Activated CD4-positive, alpha-beta T cell treated with anti-CD3 and anti-CD28 coated beads, Interleukin-2, amount 10 ng/mL, durations not matched to agents 24 days and 14 days (primary cell): ENCODE data around the gene STX5. TPM values are rescaled to one million over a fixed set of nuclear protein-coding genes. Genes with fewer than 3 reads are reported as not detected.
"Not testable (repeated sequence)": the region's sequence is repeated elsewhere in the genome, so short reads cannot be mapped to it uniquely, and the experiment has no call there.

Experiments used
- DNase-seq: peaks from one replicate; pipeline ENCODE4 v3.0.0; 2022
- H3K27ac Mint-ChIP-seq: one replicate; pipeline ENCODE4 v1.8.0; 2022; ENCODE audit warnings: mild to moderate bottlenecking, mixed read lengths
- H3K27me3 Mint-ChIP-seq: one replicate; pipeline ENCODE4 v1.8.0; 2022; ENCODE audit warnings: mixed read lengths
- H3K36me3 Mint-ChIP-seq: one replicate; pipeline ENCODE4 v1.8.0; 2022; ENCODE audit warnings: low read depth, mild to moderate bottlenecking, mixed read lengths
- H3K4me1 Mint-ChIP-seq: one replicate; pipeline ENCODE4 v1.8.0; 2021; ENCODE audit warnings: mixed read lengths
- H3K4me3 Mint-ChIP-seq: one replicate; pipeline ENCODE4 v1.8.0; 2022; ENCODE audit warnings: mild to moderate bottlenecking, moderate library complexity, mixed read lengths
- H3K9me3 Mint-ChIP-seq: one replicate; pipeline ENCODE4 v1.8.0; 2021; ENCODE audit warnings: mixed read lengths
- intact Hi-C: fragments of 100-400 bp; cut with micrococcal nuclease; formaldehyde crosslinking; loops from one replicate; pipeline ENCODE4 v1.15.1; 2023
- total RNA-seq: library from RNA; stranded (reverse); gene quantifications from 2 replicates; pipeline ENCODE4 v1.2.3, GENCODE V29; 2022

STX5 gene, protein sequence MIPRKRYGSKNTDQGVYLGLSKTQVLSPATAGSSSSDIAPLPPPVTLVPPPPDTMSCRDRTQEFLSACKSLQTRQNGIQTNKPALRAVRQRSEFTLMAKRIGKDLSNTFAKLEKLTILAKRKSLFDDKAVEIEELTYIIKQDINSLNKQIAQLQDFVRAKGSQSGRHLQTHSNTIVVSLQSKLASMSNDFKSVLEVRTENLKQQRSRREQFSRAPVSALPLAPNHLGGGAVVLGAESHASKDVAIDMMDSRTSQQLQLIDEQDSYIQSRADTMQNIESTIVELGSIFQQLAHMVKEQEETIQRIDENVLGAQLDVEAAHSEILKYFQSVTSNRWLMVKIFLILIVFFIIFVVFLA
- total RNA-seq = 28.1 and 33.5 TPM in 2 replicates

DNA sequence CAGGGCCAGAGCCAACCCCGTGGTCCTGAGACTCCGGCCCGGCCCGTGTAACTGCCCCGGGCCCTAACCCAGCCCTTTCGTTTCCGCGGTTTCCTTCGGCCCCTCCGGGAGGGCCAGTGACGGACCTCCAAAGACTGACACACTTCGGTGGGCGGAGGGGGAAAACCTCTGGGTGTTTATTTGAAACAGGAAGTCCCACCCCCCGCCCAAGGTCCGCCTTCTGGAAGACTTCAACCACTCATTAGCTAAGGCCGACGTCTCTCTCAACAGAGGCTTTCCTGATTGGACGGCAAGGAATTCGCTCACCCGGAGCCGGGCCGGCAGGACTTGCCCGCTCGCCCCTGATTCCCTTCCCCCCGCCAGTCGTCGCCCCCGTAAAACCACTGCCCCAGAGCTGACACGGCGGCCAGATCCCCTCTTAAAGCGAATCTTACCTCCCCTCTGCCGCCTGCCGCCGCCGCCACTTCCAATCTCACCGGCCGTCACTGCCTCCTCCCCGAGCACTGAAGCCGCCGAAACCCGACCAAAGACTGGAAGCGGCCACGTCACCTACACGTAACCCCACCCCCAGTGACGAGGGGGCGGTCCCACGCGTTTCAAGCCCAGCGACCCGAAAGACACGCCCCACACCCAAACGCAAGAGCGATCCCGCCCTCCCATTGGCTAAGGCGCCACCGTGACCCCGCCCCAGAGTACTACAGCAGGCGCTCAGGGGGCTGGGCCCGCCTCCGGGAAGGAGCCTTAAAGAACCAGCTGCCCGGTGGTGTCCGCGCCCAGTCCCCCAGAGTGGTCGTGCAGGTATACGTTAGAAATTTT lies at the start of gene STX5:
Gene STX5 (minus strand): TSS at position 532 of the 816 bp plus-strand sequence. CDS start 808 bp downstream, outside the sequence.
- peaks cover 38% of the 10 kb centered on the region for H3K4me1 Mint-ChIP-seq
- intact Hi-C loops = loop anchor here (1.0 to 5.0 kb wide), 7 partner anchors 10 to 239 kb away; partner anchors contain the start of genes NXF1, TAF6L, TMEM179B and TMEM223
- peak within 1 kb of the TSS; percentile 97 for H3K27ac Mint-ChIP-seq
- H3K36me3 Mint-ChIP-seq = peaks cover 44% of the 10 kb centered on the region
- no peaks in the 10 kb centered on the region for H3K9me3 Mint-ChIP-seq
- no peaks in the 10 kb centered on the region for H3K27me3 Mint-ChIP-seq
- DNase-seq = peak; percentile 100
- peak within 1 kb of the TSS; percentile 89 for H3K4me3 Mint-ChIP-seq

DNA sequence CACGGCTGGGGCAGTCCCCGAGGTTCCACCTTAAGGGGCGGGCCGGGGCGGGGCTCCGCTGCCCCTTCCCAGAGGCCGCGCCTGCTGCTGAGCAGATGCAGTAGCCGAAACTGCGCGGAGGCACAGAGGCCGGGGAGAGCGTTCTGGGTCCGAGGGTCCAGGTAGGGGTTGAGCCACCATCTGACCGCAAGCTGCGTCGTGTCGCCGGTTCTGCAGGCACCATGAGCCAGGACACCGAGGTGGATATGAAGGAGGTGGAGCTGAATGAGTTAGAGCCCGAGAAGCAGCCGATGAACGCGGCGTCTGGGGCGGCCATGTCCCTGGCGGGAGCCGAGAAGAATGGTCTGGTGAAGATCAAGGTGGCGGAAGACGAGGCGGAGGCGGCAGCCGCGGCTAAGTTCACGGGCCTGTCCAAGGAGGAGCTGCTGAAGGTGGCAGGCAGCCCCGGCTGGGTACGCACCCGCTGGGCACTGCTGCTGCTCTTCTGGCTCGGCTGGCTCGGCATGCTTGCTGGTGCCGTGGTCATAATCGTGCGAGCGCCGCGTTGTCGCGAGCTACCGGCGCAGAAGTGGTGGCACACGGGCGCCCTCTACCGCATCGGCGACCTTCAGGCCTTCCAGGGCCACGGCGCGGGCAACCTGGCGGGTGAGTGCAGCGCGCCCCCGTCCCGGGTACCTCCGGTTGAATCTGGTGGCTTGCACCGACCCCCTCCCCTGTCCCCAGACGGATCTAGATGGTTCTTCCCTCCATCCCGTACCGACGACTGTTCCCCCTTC lies 49.1 kb upstream of the STX5 start, which contains the start of gene SLC3A2:
Gene SLC3A2 (plus strand): TSS at position 94 of the 776 bp plus-strand sequence. CDS start 128 bp downstream, at position 222.
- intact Hi-C loops = loop anchor here (1.0 to 10.0 kb wide), 15 partner anchors 25 to 1304 kb away; partner anchors contain the start of genes EML3, MARK2, NXF1 and ROM1

DNA sequence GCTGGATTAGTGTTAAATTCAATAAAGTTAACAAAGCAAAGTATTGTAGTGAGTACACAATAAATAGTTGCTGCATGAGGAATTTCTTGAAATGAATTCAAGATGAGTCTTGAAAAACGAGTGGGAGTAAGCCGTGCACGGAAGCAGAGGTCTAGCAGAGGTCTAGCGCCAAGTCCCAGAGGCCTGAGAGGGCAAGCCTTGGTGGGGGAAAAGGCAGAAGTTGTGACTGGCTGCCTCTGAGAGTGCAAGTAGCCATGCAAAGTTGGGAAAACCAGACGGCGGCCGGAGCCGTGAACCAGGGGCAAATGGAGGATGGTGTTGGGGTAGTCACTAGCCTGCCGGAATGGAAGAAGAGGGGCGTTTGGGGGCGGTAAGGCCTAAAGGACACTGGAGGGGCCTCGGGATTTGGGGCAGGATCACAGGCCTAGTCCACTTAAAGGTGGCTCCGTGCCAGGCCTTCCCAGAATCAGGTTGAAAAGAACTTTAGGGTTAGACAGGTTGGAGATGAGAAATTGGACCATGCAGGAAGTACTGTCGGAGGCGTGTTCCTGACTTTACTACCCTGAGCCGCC lies 48.5 kb upstream of the STX5 start:
- peak overlapping the region; percentile 100 for H3K27ac Mint-ChIP-seq
- peaks cover 48% of the 10 kb centered on the region for H3K4me1 Mint-ChIP-seq
- intact Hi-C loops = loop anchor here (1.0 to 10.0 kb wide), 10 partner anchors 24 to 1304 kb away; partner anchors contain the start of genes EML3, MARK2, NXF1 and ROM1
- H3K36me3 Mint-ChIP-seq = peaks cover 62% of the 10 kb centered on the region
- peaks cover 1% of the 10 kb centered on the region for H3K27me3 Mint-ChIP-seq
- H3K4me3 Mint-ChIP-seq = peak overlapping the region; percentile 100
- DNase-seq = no peak
- H3K9me3 Mint-ChIP-seq = no peaks in the 10 kb centered on the region

More for the DNA sequence above, 49.1 kb upstream of the STX5 start, which contains the start of gene SLC3A2:
- H3K4me1 Mint-ChIP-seq = peaks cover 53% of the 10 kb centered on the region
- peak within 1 kb of the TSS; percentile 100 for H3K4me3 Mint-ChIP-seq
- no peaks in the 10 kb centered on the region for H3K9me3 Mint-ChIP-seq
- peaks cover 1% of the 10 kb centered on the region for H3K27me3 Mint-ChIP-seq
- DNase-seq = peak; percentile 95
- peaks cover 68% of the 10 kb centered on the region for H3K36me3 Mint-ChIP-seq
- H3K27ac Mint-ChIP-seq = peak within 1 kb of the TSS; percentile 100

DNA sequence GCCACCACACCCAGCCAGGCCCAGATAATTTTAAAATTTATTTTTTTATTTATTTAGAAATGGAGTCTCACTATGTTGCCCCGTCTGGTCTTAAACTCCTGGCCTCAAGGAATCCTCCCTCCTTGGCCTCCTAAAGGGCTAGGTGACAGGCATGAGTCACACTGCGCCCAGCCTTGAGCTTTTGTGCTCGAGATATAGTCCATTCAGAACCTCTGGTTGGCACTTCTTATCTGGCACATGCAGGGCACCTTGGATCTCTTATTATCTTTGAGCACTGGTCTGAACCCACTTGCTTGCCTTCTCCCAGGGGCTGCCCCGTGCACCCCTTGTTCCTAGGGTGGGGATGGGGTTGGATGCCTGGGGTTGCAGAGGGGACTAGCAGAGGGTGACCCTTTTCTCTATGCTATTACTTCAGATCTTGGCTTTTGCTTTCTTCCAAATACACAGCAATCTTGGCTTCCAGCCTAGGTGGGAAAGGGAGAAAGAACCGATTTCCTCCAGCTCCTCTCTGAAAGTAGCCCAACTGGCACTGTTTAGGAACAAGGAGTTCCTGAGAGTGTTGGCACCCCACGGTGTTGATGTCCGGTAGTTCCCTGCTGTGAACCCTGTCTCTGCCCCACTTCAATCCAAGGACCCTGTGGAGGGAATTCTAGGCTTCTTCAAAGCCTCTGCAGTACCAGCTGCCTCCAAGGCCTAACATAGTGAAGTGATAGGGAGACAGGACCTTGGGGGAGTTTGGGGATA lies 47.6 kb upstream of the STX5 start:
- intact Hi-C loops = no loop called here
- Mint-ChIP-seq H3K4me3 (peak overlapping the region; percentile 100), H3K9me3 (no peaks in the 10 kb centered on the region), H3K36me3 (peaks cover 56% of the 10 kb centered on the region), H3K27ac (peak overlapping the region; percentile 100), H3K4me1 (peaks cover 42% of the 10 kb centered on the region), H3K27me3 (peaks cover 1% of the 10 kb centered on the region)
- no peak for DNase-seq

DNA sequence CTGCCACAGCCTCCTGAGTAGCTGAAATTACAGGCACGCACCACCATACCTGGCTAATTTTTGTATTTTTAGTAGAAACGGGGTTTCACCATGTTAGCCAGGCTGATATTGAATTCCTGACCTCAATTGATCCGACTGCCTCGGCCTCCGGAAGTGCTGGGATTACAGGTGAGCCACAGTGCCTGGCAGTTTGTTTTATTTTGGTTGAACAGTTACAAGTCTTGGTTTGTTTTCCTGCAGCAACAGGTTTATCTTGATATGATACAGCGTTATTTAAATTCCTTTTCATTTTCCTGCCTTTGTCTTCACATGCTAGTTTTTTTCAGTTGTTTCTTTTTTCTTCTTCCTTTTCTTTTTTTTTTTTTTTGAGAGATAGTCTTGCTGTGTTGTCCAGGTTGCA lies 44.9 kb upstream of the STX5 start:
- Mint-ChIP-seq H3K36me3 (peaks cover 34% of the 10 kb centered on the region), H3K27ac (no peak overlapping the region), H3K9me3 (no peaks in the 10 kb centered on the region), H3K4me1 (peaks cover 20% of the 10 kb centered on the region), H3K4me3 (no peak overlapping the region), H3K27me3 (peaks cover 1% of the 10 kb centered on the region)
- DNase-seq = no peak
- intact Hi-C loops = no loop called here

DNA sequence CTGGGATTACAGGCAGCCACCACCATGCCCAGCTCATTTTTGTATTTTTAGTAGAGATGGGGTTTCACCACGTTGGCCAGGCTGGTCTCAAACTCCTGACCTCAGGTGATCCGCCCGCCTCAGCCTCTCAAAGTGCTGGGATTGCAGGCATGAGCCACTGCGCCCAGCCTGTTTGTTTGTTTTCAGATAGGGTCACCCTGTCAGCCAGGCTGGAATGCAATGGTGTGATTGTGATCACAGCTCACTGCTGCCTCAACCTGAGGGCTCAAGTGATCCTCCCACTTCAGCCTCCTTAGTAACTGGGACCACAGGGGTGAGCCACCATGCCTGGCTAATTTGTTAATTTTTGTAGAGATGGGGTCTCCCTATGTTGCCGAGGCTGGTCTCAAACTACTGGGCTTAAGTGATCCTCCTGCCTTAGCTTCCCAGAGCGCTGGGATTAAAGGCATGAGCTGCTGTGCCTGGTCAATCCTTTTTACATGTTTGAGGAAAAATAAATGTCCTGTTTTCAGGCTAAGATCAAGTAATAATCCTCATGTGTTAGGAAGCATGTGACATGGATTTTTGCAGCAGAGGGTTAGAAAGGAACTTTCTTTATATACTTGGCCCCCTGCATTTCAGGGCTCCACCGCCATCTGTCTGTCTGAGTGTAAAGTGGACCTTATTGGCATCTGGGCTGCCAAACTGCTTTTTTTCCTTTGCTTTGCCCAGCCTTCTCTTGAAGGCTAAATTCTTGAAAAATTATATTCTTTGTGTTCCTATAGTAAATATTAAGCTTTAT lies 44.0 kb upstream of the STX5 start:
- no peak for DNase-seq
- H3K27ac Mint-ChIP-seq = no peak overlapping the region
- H3K36me3 Mint-ChIP-seq = peaks cover 28% of the 10 kb centered on the region
- no peaks in the 10 kb centered on the region for H3K9me3 Mint-ChIP-seq
- no peaks in the 10 kb centered on the region for H3K27me3 Mint-ChIP-seq
- intact Hi-C loops = no loop called here
- H3K4me1 Mint-ChIP-seq = peaks cover 19% of the 10 kb centered on the region
- no peak overlapping the region for H3K4me3 Mint-ChIP-seq

DNA sequence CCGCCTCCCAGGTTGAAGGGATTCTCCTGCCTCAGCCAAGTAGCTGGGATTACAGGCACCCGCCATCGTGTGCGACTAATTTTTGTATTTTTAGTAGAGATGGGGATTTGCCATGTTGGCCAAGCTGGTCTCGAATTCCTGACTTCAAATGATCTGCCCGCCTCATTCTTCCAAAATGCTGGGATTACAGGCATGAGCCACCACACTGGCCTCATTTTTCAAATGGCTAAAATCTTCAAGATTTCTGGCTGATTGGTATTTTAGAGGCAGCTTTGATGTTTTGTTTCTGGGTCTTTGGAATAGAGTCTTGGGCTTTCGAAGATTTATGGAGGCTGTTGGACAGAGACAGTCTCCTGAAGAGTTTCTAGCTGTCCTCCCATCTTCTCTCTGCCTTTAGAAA lies 43.0 kb upstream of the STX5 start:
- intact Hi-C loops = no loop called here
- peaks cover 12% of the 10 kb centered on the region for H3K4me1 Mint-ChIP-seq

DNA sequence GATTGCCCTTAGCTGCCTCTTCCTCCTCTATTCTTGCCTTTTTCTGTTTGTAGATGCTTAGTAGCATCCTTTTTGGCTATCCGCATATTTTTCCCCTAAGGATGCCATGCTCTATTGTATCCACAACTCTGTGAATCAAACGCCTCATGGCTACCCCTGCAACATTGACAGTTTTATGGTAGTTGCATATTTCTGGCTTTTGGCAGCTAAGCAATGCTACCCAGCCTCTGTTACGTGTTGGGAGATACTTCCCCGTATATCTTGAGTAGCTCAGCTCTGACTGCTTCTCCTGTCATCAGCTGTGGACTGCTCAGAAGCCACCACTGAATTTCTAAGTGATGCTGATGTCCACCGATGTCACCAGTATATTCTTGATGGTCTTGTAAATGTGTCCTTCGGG lies 33.8 kb upstream of the STX5 start:
- no peaks in the 10 kb centered on the region for H3K27me3 Mint-ChIP-seq
- no peak overlapping the region for H3K4me3 Mint-ChIP-seq
- H3K9me3 Mint-ChIP-seq = no peaks in the 10 kb centered on the region
- peaks cover 2% of the 10 kb centered on the region for H3K36me3 Mint-ChIP-seq
- no peak for DNase-seq
- intact Hi-C loops = no loop called here
- H3K27ac Mint-ChIP-seq = no peak overlapping the region
- H3K4me1 Mint-ChIP-seq = peaks cover 22% of the 10 kb centered on the region

More for the DNA sequence above, 43.0 kb upstream of the STX5 start:
- H3K4me3 Mint-ChIP-seq = no peak overlapping the region
- no peaks in the 10 kb centered on the region for H3K9me3 Mint-ChIP-seq
- no peak for DNase-seq
- no peak overlapping the region for H3K27ac Mint-ChIP-seq
- H3K27me3 Mint-ChIP-seq = no peaks in the 10 kb centered on the region
- H3K36me3 Mint-ChIP-seq = peaks cover 21% of the 10 kb centered on the region

DNA sequence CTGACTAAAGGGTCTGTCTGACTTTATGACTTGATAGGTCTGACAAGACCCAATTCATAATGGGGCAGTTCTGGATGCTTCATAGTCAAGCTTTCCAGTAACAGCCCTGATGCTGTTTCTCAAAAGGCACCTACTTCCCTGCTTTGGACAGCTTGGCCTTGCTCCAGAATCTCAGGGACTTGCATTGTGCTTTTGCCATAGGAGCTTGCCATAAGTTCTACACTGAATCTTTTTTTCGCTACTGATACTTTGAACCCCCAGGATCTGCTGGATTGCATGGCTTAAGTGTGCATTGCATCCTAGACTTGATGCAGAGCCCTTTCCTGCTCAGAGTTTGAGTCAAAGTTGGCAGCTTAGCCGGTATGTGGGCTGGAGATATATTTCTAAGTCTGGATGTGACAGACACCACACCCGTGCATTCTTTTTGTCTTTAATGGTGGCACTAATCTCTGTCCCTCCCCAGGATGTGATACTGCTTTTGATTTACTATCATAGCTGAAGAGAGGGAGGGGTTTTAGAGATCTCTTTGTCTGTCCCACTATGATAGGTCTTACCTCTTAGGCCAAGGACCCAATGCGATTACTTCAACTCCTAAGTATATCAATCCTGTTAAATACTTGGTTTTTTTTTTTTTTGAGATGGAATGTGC lies 32.0 kb upstream of the STX5 start:
- peaks cover 32% of the 10 kb centered on the region for H3K4me1 Mint-ChIP-seq
- H3K27me3 Mint-ChIP-seq = no peaks in the 10 kb centered on the region
- H3K36me3 Mint-ChIP-seq = peaks cover 6% of the 10 kb centered on the region
- intact Hi-C loops = loop anchor here (2.0 kb wide), 1 partner anchor 135 kb away; the partner anchor contains the start of gene TTC9C
- H3K9me3 Mint-ChIP-seq = no peaks in the 10 kb centered on the region
- H3K4me3 Mint-ChIP-seq = no peak overlapping the region
- no peak for DNase-seq
- no peak overlapping the region for H3K27ac Mint-ChIP-seq

DNA sequence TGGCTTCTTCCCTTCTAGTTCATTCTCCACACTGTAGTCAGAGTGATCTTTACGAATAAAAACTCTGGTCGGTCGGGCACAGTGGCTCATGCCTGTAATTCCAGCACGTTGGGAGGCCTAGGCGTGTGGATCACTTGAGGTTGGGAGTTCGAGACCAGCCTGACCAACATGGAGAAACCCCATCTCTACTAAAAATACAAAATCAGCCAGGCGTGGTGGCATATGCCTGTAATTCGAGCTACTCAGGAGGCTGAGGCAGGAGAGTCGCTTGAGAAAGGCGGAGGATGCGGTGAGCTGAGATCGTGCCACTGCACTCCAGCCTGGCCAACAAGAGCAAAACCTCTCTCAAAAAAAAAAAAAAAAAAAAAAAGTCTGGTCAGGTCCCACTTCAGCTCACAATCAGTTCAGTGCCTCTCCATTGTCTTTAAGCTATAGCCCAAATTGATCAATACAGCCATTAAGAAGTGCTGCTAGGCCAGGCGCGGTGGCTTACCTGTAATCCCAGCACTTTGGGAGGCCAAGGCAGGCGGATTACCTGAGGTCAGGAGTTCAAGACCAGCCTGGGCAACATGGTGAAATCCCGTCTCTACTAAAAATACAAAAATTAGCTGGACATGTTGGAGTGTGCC lies 29.8 kb upstream of the STX5 start:
- Mint-ChIP-seq H3K4me1 (peaks cover 45% of the 10 kb centered on the region), H3K36me3 (peaks cover 13% of the 10 kb centered on the region), H3K27ac (peak overlapping the region; percentile 34)
- not testable (repeated sequence) for H3K4me3 Mint-ChIP-seq, H3K27me3 Mint-ChIP-seq, H3K9me3 Mint-ChIP-seq, DNase-seq
- intact Hi-C loops = loop anchor here (1.0 to 2.0 kb wide), 3 partner anchors 22 to 133 kb away; partner anchors contain the start of genes TMEM179B, TTC9C and WDR74

DNA sequence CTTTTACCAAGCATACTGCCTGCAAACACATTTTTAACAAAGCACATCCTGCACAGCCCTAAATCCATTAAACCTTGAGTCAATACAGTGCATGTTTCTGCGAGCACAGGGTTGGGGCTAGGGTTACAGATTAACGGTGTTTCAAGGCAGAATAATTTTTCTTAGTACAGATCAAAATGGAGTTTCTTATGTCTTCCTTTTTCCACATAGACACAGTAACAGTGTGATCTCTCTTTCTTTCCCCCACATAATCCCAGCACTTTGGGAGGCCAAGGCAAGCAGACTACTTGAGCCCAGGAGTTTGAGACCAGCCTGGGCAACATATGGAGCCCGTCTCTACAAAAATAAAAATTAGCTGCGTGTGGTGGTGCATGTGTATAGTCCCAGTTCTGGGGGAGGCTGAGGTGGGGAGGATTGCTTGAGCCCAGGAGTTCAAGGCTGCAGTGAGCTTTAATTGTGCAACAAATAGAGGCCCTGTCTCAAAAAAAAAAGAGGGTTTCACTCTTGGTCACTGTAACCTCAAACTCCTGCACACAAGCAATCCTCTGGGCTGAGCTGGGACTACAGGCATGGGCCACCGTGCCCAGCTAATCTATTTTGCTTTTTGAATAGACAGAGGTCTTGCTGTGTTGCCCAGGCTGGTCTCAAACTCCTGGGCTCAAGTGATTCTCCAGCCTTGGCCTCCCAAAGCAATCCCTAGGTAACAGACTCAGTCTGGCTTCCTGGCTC lies 29.1 kb upstream of the STX5 start:
- intact Hi-C loops = no loop called here
- H3K4me3 Mint-ChIP-seq = no peak overlapping the region
- H3K9me3 Mint-ChIP-seq = no peaks in the 10 kb centered on the region
- peaks cover 50% of the 10 kb centered on the region for H3K4me1 Mint-ChIP-seq
- peaks cover 12% of the 10 kb centered on the region for H3K36me3 Mint-ChIP-seq
- DNase-seq = no peak
- H3K27ac Mint-ChIP-seq = peak overlapping the region; percentile 34
- peaks cover 2% of the 10 kb centered on the region for H3K27me3 Mint-ChIP-seq
